HepG2 (cell line): ENCODE results near the gene KCTD13. TPM values are rescaled to one million over a fixed set of nuclear protein-coding genes. Genes with fewer than 3 reads are reported as not detected.

ENCODE experiments used
- JARID2 ChIP-seq: sonication (generic); formaldehyde crosslinking; IDR thresholded peaks from 2 replicates; pipeline ENCODE4 v1.8.1; 2023; ENCODE audit warnings: missing genetic modification reagents, inconsistent platforms; ENCODE audit not compliant: insufficient replicate concordance
- MBNL3 ChIP-seq: fragments of 250-450 bp; sonication (Bioruptor Pico); conservative IDR thresholded peaks from 2 replicates; pipeline ENCODE4 v1.8.0; 2022; ENCODE audit warnings: mild to moderate bottlenecking, inconsistent platforms
- MTA3 ChIP-seq: sonication (generic); formaldehyde crosslinking; IDR thresholded peaks from 2 replicates; pipeline ENCODE4 v1.4.0; 2020; ENCODE audit warnings: missing genetic modification reagents
- NFATC3 ChIP-seq: sonication (generic); formaldehyde crosslinking; IDR thresholded peaks from 2 replicates; pipeline ENCODE4 v1.5.1; 2020; ENCODE audit warnings: mild to moderate bottlenecking, missing genetic modification reagents
- ZNF773 ChIP-seq: sonication (generic); formaldehyde crosslinking; IDR thresholded peaks from 2 replicates; pipeline ENCODE4 v1.4.0; 2020; ENCODE audit warnings: missing genetic modification reagents, borderline replicate concordance
- ZSCAN9 ChIP-seq: IDR thresholded peaks from 2 replicates; pipeline ENCODE4 v1.6.1; 2016; ENCODE audit warnings: borderline replicate concordance
- polyA plus RNA-seq, 8 experiments: library from polyadenylated mRNA; depleted of rRNA in 3 of 8; stranded (reverse) in 7 of 8; unstranded in 1 of 8; fragments of >200 nt; fragmentation: Illumina TruSeq in 4 of 8; extraction: Trizol in 4 of 8; gene quantifications; 2 replicates each; pipeline versions ENCODE4 v1.2.1 to v1.2.3, GENCODE V29; 2011 to 2016; ENCODE audit warnings: low read depth in 4 of 8, missing spikeins in 1 of 8, mixed read lengths in 1 of 8; ENCODE audit not compliant: insufficient read depth in 1 of 8
- total RNA-seq, 5 experiments: library from RNA; depleted of rRNA; stranded (reverse); fragments of >200 nt; fragmentation: Illumina TruSeq; extraction: Trizol; gene quantifications; 2 replicates each; pipeline ENCODE4 v1.2.3, GENCODE V29; 2016; ENCODE audit warnings: low read depth in 1 of 5
- TF ChIP-seq, protein P1 (sequence below), 2 experiments: sonication (generic) in 1 of 2; formaldehyde crosslinking in 1 of 2; IDR thresholded peaks; 2 replicates each; pipeline versions ENCODE4 v1.4.0 to v1.6.1; 2018 to 2020; ENCODE audit warnings: missing genetic modification reagents in 2 of 2, borderline replicate concordance in 1 of 2, low read depth in 1 of 2, mild to moderate bottlenecking in 1 of 2, missing biosample characterization in 1 of 2
- TF ChIP-seq, protein P2 (sequence below): sonication (generic); formaldehyde crosslinking; IDR thresholded peaks from 2 replicates; pipeline ENCODE4 v1.5.1; 2020; ENCODE audit warnings: missing genetic modification reagents, mild to moderate bottlenecking, borderline replicate concordance
- TF ChIP-seq, protein P3 (sequence below), 2 experiments: fragments of 450-650 bp in 1 of 2; sonication (generic) in 1 of 2; formaldehyde crosslinking in 1 of 2; IDR thresholded peaks; 2 replicates each; pipeline versions ENCODE4 v1.6.1 to v1.8.0; 2016 to 2022; ENCODE audit warnings: antibody characterized with exemption in 1 of 2, mild to moderate bottlenecking in 1 of 2, missing genetic modification reagents in 1 of 2
- TF ChIP-seq, protein P4 (sequence below): IDR thresholded peaks from 2 replicates; pipeline ENCODE4 v1.6.1; 2016; ENCODE audit warnings: missing compliant biosample characterization, missing genetic modification reagents, borderline replicate concordance
- TF ChIP-seq, protein P5 (sequence below): sonication (generic); formaldehyde crosslinking; IDR thresholded peaks from 2 replicates; pipeline ENCODE4 v1.5.1; 2020; ENCODE audit warnings: missing genetic modification reagents, mild to moderate bottlenecking, borderline replicate concordance

Gene KCTD13
- total and polyA plus RNA-seq, 2 of the 13 experiments (the other 11 are each of a cell fraction or from before 2014, with no cell fraction given), result 6.3 to 14.7 TPM

DNA sequence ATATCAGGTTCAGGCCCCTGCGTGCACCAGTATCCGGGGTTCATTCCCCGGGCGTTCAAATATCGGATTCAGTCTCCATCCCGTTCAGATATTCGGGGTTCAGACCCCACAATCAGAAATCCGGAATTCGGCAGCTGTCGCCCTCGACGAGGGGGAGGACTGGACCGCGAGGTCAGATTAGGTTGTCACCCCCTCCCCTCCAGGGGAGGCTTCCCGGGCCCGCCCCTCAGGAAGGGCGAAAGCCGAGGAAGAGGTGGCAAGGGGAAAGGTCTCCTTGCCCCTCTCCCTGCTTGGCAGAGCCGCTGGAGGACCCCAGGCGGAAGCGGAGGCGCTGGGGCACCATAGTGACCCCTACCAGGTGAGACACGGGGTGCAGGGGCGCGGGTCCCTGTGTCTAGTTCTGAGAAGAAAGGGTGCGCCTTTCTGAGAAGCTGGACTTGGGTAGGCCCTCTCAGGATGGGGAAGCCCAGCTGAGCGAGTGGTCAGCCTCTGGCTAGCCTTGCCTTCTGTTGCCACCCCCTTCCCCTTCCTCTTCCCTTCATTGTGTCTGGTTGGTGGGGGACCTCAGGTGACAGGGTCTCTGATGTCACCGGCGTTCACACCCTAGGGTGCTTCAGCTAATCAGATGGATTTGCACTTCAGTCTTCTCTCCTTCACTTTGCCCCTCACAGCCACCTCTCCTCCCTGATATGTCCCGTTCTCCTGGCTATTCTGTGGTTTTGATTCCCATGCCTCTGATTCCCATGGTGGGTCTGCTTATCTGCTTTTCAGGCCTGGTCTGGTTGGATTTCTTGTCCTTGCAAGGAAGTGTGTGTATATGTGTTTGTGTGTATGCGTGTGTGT lies 48.5 kb upstream of the KCTD13 start (continued):
- TF ChIP-seq, protein P1, sequence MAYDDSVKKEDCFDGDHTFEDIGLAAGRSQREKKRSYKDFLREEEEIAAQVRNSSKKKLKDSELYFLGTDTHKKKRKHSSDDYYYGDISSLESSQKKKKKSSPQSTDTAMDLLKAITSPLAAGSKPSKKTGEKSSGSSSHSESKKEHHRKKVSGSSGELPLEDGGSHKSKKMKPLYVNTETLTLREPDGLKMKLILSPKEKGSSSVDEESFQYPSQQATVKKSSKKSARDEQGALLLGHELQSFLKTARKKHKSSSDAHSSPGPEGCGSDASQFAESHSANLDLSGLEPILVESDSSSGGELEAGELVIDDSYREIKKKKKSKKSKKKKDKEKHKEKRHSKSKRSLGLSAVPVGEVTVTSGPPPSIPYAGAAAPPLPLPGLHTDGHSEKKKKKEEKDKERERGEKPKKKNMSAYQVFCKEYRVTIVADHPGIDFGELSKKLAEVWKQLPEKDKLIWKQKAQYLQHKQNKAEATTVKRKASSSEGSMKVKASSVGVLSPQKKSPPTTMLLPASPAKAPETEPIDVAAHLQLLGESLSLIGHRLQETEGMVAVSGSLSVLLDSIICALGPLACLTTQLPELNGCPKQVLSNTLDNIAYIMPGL (CRISPR knock-in tag; IDR thresholded peaks at IDR 0.05; ENCODE audit: borderline replicate concordance in 1 of 2, low read depth in 1 of 2), result 0 out of 4 replicates have a peak, but pooled peaks of 1 of the 2 experiments have one; percentile 10
- TF ChIP-seq, protein P2, sequence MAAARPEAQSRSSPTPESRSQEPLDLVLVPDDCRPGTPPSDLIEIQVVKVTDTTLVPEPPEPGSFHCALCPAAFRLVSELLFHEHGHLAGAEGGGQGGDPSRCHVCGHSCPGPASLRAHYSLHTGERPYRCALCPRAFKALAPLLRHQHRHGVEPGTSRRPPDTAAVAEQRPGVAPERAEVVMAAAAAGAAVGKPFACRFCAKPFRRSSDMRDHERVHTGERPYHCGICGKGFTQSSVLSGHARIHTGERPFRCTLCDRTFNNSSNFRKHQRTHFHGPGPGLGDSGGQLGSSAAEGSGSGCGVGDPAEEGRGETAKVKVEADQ (CRISPR knock-in tag), result no peak
- 0 out of 2 replicates have a peak, but pooled peaks have one; percentile 20 for TF ChIP-seq ZNF773 (CRISPR knock-in tag)
- TF ChIP-seq, protein P3, sequence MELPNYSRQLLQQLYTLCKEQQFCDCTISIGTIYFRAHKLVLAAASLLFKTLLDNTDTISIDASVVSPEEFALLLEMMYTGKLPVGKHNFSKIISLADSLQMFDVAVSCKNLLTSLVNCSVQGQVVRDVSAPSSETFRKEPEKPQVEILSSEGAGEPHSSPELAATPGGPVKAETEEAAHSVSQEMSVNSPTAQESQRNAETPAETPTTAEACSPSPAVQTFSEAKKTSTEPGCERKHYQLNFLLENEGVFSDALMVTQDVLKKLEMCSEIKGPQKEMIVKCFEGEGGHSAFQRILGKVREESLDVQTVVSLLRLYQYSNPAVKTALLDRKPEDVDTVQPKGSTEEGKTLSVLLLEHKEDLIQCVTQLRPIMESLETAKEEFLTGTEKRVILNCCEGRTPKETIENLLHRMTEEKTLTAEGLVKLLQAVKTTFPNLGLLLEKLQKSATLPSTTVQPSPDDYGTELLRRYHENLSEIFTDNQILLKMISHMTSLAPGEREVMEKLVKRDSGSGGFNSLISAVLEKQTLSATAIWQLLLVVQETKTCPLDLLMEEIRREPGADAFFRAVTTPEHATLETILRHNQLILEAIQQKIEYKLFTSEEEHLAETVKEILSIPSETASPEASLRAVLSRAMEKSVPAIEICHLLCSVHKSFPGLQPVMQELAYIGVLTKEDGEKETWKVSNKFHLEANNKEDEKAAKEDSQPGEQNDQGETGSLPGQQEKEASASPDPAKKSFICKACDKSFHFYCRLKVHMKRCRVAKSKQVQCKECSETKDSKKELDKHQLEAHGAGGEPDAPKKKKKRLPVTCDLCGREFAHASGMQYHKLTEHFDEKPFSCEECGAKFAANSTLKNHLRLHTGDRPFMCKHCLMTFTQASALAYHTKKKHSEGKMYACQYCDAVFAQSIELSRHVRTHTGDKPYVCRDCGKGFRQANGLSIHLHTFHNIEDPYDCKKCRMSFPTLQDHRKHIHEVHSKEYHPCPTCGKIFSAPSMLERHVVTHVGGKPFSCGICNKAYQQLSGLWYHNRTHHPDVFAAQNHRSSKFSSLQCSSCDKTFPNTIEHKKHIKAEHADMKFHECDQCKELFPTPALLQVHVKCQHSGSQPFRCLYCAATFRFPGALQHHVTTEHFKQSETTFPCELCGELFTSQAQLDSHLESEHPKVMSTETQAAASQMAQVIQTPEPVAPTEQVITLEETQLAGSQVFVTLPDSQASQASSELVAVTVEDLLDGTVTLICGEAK (IDR thresholded peaks at IDR 0.05), result no peak
- TF ChIP-seq, protein P3 (CRISPR knock-in tag; IDR thresholded peaks at IDR 0.05), result 0 out of 2 replicates have a peak, but pooled peaks have one; percentile 27
- no peak for TF ChIP-seq NFATC3
- TF ChIP-seq, protein P4, sequence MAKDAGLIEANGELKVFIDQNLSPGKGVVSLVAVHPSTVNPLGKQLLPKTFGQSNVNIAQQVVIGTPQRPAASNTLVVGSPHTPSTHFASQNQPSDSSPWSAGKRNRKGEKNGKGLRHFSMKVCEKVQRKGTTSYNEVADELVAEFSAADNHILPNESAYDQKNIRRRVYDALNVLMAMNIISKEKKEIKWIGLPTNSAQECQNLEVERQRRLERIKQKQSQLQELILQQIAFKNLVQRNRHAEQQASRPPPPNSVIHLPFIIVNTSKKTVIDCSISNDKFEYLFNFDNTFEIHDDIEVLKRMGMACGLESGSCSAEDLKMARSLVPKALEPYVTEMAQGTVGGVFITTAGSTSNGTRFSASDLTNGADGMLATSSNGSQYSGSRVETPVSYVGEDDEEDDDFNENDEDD, result 0 out of 2 replicates have a peak, but pooled peaks have one; percentile 10
- no peak for TF ChIP-seq ZSCAN9 (CRISPR knock-in tag)
- TF ChIP-seq JARID2, result no peak
- TF ChIP-seq, protein P5, sequence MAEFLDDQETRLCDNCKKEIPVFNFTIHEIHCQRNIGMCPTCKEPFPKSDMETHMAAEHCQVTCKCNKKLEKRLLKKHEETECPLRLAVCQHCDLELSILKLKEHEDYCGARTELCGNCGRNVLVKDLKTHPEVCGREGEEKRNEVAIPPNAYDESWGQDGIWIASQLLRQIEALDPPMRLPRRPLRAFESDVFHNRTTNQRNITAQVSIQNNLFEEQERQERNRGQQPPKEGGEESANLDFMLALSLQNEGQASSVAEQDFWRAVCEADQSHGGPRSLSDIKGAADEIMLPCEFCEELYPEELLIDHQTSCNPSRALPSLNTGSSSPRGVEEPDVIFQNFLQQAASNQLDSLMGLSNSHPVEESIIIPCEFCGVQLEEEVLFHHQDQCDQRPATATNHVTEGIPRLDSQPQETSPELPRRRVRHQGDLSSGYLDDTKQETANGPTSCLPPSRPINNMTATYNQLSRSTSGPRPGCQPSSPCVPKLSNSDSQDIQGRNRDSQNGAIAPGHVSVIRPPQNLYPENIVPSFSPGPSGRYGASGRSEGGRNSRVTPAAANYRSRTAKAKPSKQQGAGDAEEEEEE, result no peak
- TF ChIP-seq MTA3, result no peak
- no peak for TF ChIP-seq MBNL3 (CRISPR knock-in tag)
